ENCODE measurements around the gene TMC8.

DNA sequence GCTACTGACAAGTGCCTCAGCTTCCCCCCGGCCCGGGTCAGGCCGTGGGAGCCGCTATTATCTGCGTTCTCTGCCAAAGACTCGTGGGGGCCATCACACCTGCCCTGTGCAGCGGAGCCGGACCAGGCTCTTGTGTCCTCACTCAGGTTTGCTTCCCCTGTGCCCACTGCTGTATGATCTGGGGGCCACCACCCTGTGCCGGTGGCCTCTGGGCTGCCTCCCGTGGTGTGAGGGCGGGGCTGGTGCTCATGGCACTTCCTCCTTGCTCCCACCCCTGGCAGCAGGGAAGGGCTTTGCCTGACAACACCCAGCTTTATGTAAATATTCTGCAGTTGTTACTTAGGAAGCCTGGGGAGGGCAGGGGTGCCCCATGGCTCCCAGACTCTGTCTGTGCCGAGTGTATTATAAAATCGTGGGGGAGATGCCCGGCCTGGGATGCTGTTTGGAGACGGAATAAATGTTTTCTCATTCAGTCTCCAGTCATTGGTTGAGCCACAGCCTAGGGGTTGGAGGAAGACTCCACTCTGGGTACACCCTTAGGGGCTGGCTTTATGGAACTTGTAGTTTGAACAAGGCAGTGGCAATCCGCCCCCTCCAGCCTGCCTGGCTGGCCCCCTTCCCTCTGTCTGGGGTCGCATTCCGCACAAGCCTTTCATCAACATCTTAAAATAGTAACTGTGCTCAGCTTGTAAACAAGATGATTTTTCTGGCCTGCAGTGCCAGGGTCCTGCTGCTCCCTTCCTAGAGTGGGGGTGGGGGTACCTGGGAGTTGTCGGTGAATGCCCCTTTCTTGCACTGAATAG lies 41.9 kb downstream of the TMC8 start:
- TF ChIP-seq, protein P1, sequence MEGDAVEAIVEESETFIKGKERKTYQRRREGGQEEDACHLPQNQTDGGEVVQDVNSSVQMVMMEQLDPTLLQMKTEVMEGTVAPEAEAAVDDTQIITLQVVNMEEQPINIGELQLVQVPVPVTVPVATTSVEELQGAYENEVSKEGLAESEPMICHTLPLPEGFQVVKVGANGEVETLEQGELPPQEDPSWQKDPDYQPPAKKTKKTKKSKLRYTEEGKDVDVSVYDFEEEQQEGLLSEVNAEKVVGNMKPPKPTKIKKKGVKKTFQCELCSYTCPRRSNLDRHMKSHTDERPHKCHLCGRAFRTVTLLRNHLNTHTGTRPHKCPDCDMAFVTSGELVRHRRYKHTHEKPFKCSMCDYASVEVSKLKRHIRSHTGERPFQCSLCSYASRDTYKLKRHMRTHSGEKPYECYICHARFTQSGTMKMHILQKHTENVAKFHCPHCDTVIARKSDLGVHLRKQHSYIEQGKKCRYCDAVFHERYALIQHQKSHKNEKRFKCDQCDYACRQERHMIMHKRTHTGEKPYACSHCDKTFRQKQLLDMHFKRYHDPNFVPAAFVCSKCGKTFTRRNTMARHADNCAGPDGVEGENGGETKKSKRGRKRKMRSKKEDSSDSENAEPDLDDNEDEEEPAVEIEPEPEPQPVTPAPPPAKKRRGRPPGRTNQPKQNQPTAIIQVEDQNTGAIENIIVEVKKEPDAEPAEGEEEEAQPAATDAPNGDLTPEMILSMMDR (conservative IDR thresholded peaks at IDR 0.05; ENCODE audit: low read length): no peak
- no peak for TF ChIP-seq EZH2phosphoT487 (IDR thresholded peaks at IDR 0.05; ENCODE audit: borderline replicate concordance)

Data from Loucy (cell line).